OCI-LY3 (cell line): ENCODE results near the gene GPX8.

Source experiments
- H2AFZ ChIP-seq: fragments of 200-600, 300-600 bp; shearing (Covaris generic); 2 replicates; pipeline ENCODE4 v1.6.0; 2014; ENCODE audit warnings: antibody characterized with exemption, low read depth, low read length
- H3K27ac ChIP-seq: fragments of 200-600, 300-600 bp; sonication (generic); 2 replicates; pipeline ENCODE4 v1.5.1; 2014; ENCODE audit warnings: mild to moderate bottlenecking, low read length, moderate library complexity, mixed read lengths
- H3K27me3 ChIP-seq: fragments of 200-600, 300-600 bp; sonication (generic); 2 replicates; pipeline ENCODE4 v1.6.1; 2014; ENCODE audit warnings: low read depth, low read length, mixed read lengths
- H3K36me3 ChIP-seq: fragments of 200-600, 300-600 bp; sonication (generic); replicated peaks from 2 replicates; pipeline ENCODE3; 2014; ENCODE audit warnings: low read depth, low read length, mixed read lengths
- H3K4me1 ChIP-seq: fragments of 300-600, 200-600 bp; sonication (generic); 2 replicates; pipeline ENCODE4 v1.6.1; 2014; ENCODE audit warnings: low read length, mixed read lengths
- H3K4me2 ChIP-seq: fragments of 200-600, 300-600 bp; sonication (generic); 2 replicates; pipeline ENCODE4 v1.6.1; 2014; ENCODE audit warnings: low read length, mixed read lengths
- H3K4me3 ChIP-seq: fragments of 300-600, 200-600 bp; sonication (generic); 2 replicates; pipeline ENCODE4 v1.5.1; 2014; ENCODE audit warnings: antibody characterized with exemption, mild to moderate bottlenecking, low read length, moderate library complexity
- H3K79me2 ChIP-seq: fragments of 300-600, 200-600 bp; shearing (Covaris generic); 2 replicates; pipeline ENCODE4 v1.6.1; 2014; ENCODE audit warnings: mild to moderate bottlenecking, low read length, mixed read lengths
- H3K9ac ChIP-seq: fragments of 300-600, 200-600 bp; shearing (Covaris generic); 2 replicates; pipeline ENCODE4 v1.6.0; 2014; ENCODE audit warnings: mild to moderate bottlenecking, low read length, moderate library complexity
- H3K9me3 ChIP-seq: fragments of 200-600, 300-600 bp; shearing (Covaris generic); 2 replicates; pipeline ENCODE4 v1.6.1; 2014; ENCODE audit warnings: low read length, mixed read lengths; ENCODE audit not compliant: insufficient read depth
- H4K20me1 ChIP-seq: fragments of 200-600, 300-600 bp; sonication (generic); 2 replicates; pipeline ENCODE4 v1.6.1; 2016; ENCODE audit warnings: low read length, mixed read lengths; ENCODE audit not compliant: insufficient read depth
- CTCF ChIP-seq: fragments of 200-600, 300-600 bp; sonication (generic); IDR thresholded peaks from 2 replicates; pipeline ENCODE4 v1.5.1; 2014; ENCODE audit warnings: antibody characterized with exemption, low read length, low read depth
- EZH2phosphoT487 ChIP-seq: fragments of 200-600 bp; shearing (Covaris generic); IDR thresholded peaks from 2 replicates; pipeline ENCODE4 v1.6.1; 2018; ENCODE audit warnings: antibody characterized with exemption, mixed run types, low read depth

The GPX8 gene

GRCh38 chr5:55173687-55174230, 13.8 kb downstream of the GPX8 start:
- Histone ChIP-seq H3K36me3 (no peaks in the 10 kb centered on the region), H4K20me1 (no peaks in the 10 kb centered on the region), H3K79me2 (no peaks in the 10 kb centered on the region), H3K9ac (peak overlapping the region; percentile 75), H3K4me3 (peak overlapping the region; percentile 91), H2AFZ (peak overlapping the region; percentile 71), H3K4me2 (peak overlapping the region; percentile 99), H3K27me3 (peaks cover 17% of the 10 kb centered on the region), H3K27ac (peak overlapping the region; percentile 56), H3K9me3 (no peaks in the 10 kb centered on the region), H3K4me1 (peaks cover 45% of the 10 kb centered on the region)
- TF ChIP-seq EZH2phosphoT487 (no peak), CTCF (no peak)

GRCh38 chr5:55175781-55176175, 15.8 kb downstream of the GPX8 start:
- no peak overlapping the region for H3K4me3 ChIP-seq
- peaks cover 4% of the 10 kb centered on the region; the same call in 1 of the 2 replicates for H3K27me3 ChIP-seq
- no peak overlapping the region for H2AFZ ChIP-seq

DNA sequence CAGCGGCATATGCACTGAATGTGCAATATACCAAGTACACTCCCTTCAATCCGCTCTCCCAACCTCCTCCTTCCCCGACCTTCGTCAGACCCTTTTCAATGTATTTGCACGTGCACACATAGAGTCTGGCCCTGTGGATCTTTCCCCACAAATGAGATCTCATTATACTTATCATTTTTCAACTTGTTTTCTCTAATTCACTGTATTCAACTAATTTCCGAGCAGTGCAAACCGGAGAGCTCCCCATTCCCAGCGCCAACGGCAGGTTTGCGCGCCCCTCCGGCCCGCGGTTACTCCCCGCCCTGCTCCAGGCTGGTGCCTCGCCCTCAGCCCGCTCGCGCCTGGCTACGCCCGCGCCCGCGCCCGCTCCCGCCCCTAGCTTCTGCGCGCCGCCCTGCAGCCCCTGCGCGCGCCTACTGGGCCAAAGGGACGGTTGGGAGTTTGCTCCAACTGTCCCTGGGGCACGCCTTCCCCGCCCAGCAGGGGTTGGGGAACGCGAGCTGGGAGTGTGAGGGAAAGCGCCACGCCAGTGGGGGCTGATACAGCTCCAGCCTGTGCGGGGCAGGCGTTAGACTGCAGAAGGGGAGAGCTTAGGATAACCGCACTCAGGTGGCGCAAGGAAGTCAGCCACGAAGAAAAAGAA, 16.3 kb downstream of the GPX8 start:
- no peak overlapping the region for H2AFZ ChIP-seq
- TF ChIP-seq CTCF: no peak
- no peak for TF ChIP-seq EZH2phosphoT487
- H3K4me1 ChIP-seq: peaks cover 36% of the 10 kb centered on the region
- no peak overlapping the region for H3K4me2 ChIP-seq
- H3K27me3 ChIP-seq: peaks cover 5% of the 10 kb centered on the region; the same call in 1 of the 2 replicates
- no peaks in the 10 kb centered on the region for H3K9me3 ChIP-seq
- H3K9ac ChIP-seq: no peak overlapping the region
- H3K4me3 ChIP-seq: no peak overlapping the region
- no peaks in the 10 kb centered on the region for H4K20me1 ChIP-seq
- no peak overlapping the region for H3K27ac ChIP-seq
- H3K79me2 ChIP-seq: no peaks in the 10 kb centered on the region
- no peaks in the 10 kb centered on the region for H3K36me3 ChIP-seq

More at GRCh38 chr5:55175781-55176175, 15.8 kb downstream of the GPX8 start:
- H3K27ac ChIP-seq: no peak overlapping the region
- no peak overlapping the region for H3K4me2 ChIP-seq
- H3K9ac ChIP-seq: no peak overlapping the region
- peaks cover 36% of the 10 kb centered on the region for H3K4me1 ChIP-seq
- no peaks in the 10 kb centered on the region for H3K79me2 ChIP-seq
- no peaks in the 10 kb centered on the region for H4K20me1 ChIP-seq
- TF ChIP-seq EZH2phosphoT487 (no peak), CTCF (no peak)
- H3K9me3 ChIP-seq: no peaks in the 10 kb centered on the region
- H3K36me3 ChIP-seq: no peaks in the 10 kb centered on the region

GRCh38 chr5:55177078-55177477, 17.1 kb downstream of the GPX8 start:
- no peaks in the 10 kb centered on the region for H3K79me2 ChIP-seq
- H3K27me3 ChIP-seq: 0 out of 2 replicates have a peak, but pooled peaks cover 7% of the 10 kb centered on the region
- H2AFZ ChIP-seq: no peak overlapping the region
- TF ChIP-seq EZH2phosphoT487: no peak
- no peak for TF ChIP-seq CTCF
- H3K4me3 ChIP-seq: no peak overlapping the region
- no peaks in the 10 kb centered on the region for H4K20me1 ChIP-seq
- H3K4me1 ChIP-seq: peaks cover 36% of the 10 kb centered on the region
- no peak overlapping the region for H3K27ac ChIP-seq
- 0 out of 2 replicates have a peak overlapping the region, but pooled peaks have one; percentile 3 for H3K4me2 ChIP-seq
- H3K9ac ChIP-seq: no peak overlapping the region
- H3K36me3 ChIP-seq: no peaks in the 10 kb centered on the region
- no peaks in the 10 kb centered on the region for H3K9me3 ChIP-seq
